GM12878 (cell line): ENCODE data around the gene FGD4.

Experiments used
- POLR2AphosphoS5 ChIP-seq: IDR thresholded peaks from 2 replicates; pipeline ENCODE4 v1.6.1; 2011; ENCODE audit warnings: mild to moderate bottlenecking, low read length, inconsistent platforms
- TF ChIP-seq, protein P1 (sequence below): IDR thresholded peaks from 2 replicates; pipeline ENCODE4 v1.6.1; 2011; ENCODE audit warnings: low read depth, low read length, improper control_type of control experiment, borderline replicate concordance

DNA sequence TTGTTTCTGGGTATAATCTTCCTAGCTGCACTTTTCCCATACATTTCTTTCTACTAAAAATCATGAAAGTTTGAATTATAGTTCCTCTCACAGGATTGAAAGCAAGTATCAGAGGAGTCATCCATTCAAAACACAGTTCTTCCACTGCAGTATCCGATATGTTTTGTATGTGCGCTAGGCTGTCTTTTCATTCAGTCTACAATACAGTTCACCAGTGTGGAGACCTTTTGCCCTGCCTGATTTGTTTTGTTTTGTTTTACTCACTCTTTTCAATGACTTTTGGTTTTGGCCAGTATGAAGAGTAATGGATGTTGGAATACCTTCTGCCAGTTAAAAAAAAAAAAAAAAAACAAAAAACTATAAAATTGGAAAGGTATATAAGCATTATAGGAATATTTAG is 91.4 kb downstream of the FGD4 start:
- no peak for TF ChIP-seq POLR2AphosphoS5
- TF ChIP-seq, protein P1, sequence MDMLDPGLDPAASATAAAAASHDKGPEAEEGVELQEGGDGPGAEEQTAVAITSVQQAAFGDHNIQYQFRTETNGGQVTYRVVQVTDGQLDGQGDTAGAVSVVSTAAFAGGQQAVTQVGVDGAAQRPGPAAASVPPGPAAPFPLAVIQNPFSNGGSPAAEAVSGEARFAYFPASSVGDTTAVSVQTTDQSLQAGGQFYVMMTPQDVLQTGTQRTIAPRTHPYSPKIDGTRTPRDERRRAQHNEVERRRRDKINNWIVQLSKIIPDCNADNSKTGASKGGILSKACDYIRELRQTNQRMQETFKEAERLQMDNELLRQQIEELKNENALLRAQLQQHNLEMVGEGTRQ, result no peak
